Measurements from ENCODE around the gene ONECUT3. TPM values are rescaled to one million over a fixed set of nuclear protein-coding genes. Genes with fewer than 3 reads are reported as not detected.

ONECUT3 gene
- total and polyA plus RNA-seq, 9 donors, result 0.01 to 0.05 (median 0.03) TPM; not detected in 3

DNA sequence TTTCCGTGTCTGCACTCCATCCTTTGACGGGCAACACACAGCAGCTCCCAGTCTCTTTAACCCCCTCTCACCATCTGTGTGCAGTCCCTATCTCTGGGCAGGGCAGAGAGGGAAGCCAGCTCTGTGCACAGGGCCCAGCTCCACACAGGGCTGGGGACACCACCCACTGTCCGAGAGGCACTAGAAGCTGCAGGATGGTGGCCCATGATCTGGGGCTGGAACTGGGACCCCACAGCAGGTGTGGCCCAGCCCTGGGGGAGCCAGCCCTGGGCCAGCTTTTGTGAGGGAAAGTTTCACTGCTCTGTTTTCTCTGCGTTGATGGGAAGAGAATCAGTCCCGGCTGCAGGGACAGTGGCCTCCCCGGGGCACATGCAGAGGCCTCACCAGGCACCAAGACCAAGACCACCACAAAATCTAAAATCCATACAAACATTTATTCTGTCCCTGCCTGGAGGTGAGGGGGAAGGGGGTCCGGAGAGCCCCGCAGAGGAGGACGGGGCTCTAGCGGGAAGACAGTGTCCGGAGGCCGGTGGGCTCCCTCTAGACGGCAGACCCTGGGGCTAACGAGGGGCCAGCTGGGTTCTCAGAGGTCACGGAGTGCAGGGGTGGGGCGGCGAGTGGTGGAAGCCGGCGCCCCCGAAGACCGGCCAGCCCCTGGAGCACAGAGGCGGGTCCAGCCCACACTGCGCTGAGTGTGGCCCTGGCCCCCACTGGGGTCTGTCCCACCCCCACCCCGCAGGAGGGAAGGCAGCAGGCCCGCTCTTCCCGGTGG is 61.7 kb downstream of the ONECUT3 start:
- H3K27ac ChIP-seq (ENCODE audit: low read length), result no peak overlapping the region
- no peak overlapping the region for H3K4me3 ChIP-seq (ENCODE audit: low read length)
- no peak for DNase-seq
- H3K36me3 ChIP-seq (ENCODE audit: control insufficient read depth, insufficient read depth, low read length), result peaks cover 51% of the 10 kb centered on the region
- WGBS (ENCODE audit: insufficient coverage), result 70% methylated on average over 11 of the region's 26 CpGs
- H3K9me3 ChIP-seq (replicated peaks; ENCODE audit: control insufficient read depth, low read depth, low read length), result no peaks in the 10 kb centered on the region
- H3K4me1 ChIP-seq (ENCODE audit: control insufficient read depth, insufficient read depth, low read length), result peaks cover 24% of the 10 kb centered on the region
- H3K27me3 ChIP-seq (ENCODE audit: control insufficient read depth, insufficient read depth, low read length), result peaks cover 2% of the 10 kb centered on the region

- Histone ChIP-seq H3K4me3 (ENCODE audit: low read length) (no peak overlapping the region), H3K27ac (ENCODE audit: low read length) (no peak overlapping the region), H3K4me1 (ENCODE audit: control insufficient read depth, insufficient read depth, low read length) (peaks cover 24% of the 10 kb centered on the region), H3K36me3 (ENCODE audit: control insufficient read depth, insufficient read depth, low read length) (peaks cover 57% of the 10 kb centered on the region), H3K9me3 (replicated peaks; ENCODE audit: control insufficient read depth, low read depth, low read length) (no peaks in the 10 kb centered on the region), H3K27me3 (ENCODE audit: control insufficient read depth, insufficient read depth, low read length) (peaks cover 2% of the 10 kb centered on the region)
- 78% methylated on average over 52 of the region's 61 CpGs for WGBS (ENCODE audit: insufficient coverage)
- DNase-seq, result no peak
These were observed 62.6 kb downstream of the ONECUT3 start for GRCh38 chr19:1815605-1816529.

DNA sequence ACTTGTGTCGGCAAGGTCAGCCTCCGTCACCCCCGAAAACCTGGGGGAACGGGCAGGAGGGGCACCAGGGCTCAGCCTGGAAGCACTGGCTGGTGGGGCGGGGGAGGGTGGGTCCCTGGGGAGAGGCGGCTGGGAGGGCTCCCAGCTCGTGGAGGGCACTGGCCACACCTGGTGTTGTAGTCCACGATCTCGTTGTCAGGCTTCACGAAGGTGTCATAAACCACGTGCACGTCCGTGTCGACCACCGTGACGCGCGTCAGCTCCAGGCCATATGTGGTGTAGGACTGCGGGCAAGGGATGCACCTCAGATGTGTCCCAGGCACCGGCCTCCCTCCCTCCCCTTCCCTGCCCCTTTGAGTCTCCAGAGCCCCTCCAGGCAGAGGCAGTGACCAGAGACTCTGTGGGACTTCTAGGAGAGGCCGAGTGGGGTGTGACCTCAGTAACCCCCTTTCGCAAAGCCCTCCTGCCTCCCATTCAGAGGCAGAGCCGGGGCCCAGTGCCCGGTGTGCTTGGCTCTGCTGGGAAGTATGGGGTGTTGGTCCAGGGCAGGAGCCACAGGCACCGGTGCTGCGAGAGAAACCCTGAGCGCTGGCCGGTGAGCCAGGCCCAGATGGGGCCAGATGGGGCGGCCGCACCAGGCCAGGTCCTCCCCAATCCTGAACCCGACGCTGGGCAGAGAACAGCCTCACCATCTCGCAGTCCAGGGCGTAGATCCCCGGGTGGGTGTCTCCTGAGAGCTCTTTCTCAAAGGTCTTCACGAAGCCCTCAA is 63.4 kb downstream of the ONECUT3 start:
- H3K9me3 ChIP-seq (replicated peaks; ENCODE audit: control insufficient read depth, low read depth, low read length), result no peaks in the 10 kb centered on the region
- H3K27ac ChIP-seq (ENCODE audit: low read length), result no peak overlapping the region
- no peak for DNase-seq
- peaks cover 62% of the 10 kb centered on the region for H3K36me3 ChIP-seq (ENCODE audit: control insufficient read depth, insufficient read depth, low read length)
- no peak overlapping the region for H3K4me3 ChIP-seq (ENCODE audit: low read length)
- peaks cover 23% of the 10 kb centered on the region for H3K4me1 ChIP-seq (ENCODE audit: control insufficient read depth, insufficient read depth, low read length)
- 82% methylated on average over 33 of the region's 36 CpGs for WGBS (ENCODE audit: insufficient coverage)
- no peaks in the 10 kb centered on the region for H3K27me3 ChIP-seq (ENCODE audit: control insufficient read depth, insufficient read depth, low read length)

GRCh38 chr19:1817553-1818179 is 64.4 kb downstream of the ONECUT3 start:
- H3K4me3 ChIP-seq (ENCODE audit: low read length), result no peak overlapping the region
- H3K36me3 ChIP-seq (ENCODE audit: control insufficient read depth, insufficient read depth, low read length), result peaks cover 70% of the 10 kb centered on the region
- H3K4me1 ChIP-seq (ENCODE audit: control insufficient read depth, insufficient read depth, low read length), result peaks cover 17% of the 10 kb centered on the region
- DNase-seq, result no peak
- WGBS (ENCODE audit: insufficient coverage), result 83% methylated on average over 21 of the region's 25 CpGs
- H3K27me3 ChIP-seq (ENCODE audit: control insufficient read depth, insufficient read depth, low read length), result no peaks in the 10 kb centered on the region
- H3K9me3 ChIP-seq (replicated peaks; ENCODE audit: control insufficient read depth, low read depth, low read length), result no peaks in the 10 kb centered on the region
- H3K27ac ChIP-seq (ENCODE audit: low read length), result no peak overlapping the region

DNA sequence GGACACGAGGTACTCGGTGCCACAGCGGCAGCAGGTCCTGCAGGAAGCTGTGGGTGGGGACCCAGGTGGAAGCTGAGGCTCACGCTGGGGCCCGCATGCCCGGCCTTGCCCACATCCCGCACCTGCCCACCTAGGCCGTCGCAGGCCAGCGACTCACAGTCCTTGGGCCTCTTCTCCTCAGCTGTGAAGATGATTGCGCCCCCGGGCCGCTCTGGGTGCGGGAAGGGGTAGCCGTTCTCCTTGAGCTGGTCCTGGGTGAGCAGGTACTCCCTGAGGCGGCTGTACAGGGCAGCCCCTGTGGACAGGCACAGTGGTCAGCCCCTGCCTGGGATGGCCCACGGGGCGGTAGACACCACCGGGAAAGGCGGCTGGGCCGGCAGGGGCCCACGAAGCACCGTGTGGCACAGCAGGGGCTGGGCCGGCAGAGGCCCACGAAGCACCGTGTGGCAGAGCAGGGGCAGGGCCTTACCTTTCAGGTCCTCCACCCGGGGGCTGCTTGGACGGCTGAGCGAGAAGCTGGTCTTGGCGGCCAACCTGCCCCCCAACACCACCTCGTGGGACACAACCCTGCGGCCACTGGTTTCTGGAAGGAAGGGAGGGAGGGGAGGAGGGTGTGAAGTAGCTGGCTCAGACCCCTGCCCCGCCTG is 65.4 kb downstream of the ONECUT3 start:
- Histone ChIP-seq H3K9me3 (replicated peaks; ENCODE audit: control insufficient read depth, low read depth, low read length) (no peaks in the 10 kb centered on the region), H3K27ac (ENCODE audit: low read length) (no peak overlapping the region), H3K4me3 (ENCODE audit: low read length) (no peak overlapping the region), H3K36me3 (ENCODE audit: control insufficient read depth, insufficient read depth, low read length) (peaks cover 80% of the 10 kb centered on the region), H3K27me3 (ENCODE audit: control insufficient read depth, insufficient read depth, low read length) (no peaks in the 10 kb centered on the region), H3K4me1 (ENCODE audit: control insufficient read depth, insufficient read depth, low read length) (peaks cover 10% of the 10 kb centered on the region)
- WGBS (ENCODE audit: insufficient coverage), result 87% methylated on average over 28 of the region's 33 CpGs
- no peak for DNase-seq

DNA sequence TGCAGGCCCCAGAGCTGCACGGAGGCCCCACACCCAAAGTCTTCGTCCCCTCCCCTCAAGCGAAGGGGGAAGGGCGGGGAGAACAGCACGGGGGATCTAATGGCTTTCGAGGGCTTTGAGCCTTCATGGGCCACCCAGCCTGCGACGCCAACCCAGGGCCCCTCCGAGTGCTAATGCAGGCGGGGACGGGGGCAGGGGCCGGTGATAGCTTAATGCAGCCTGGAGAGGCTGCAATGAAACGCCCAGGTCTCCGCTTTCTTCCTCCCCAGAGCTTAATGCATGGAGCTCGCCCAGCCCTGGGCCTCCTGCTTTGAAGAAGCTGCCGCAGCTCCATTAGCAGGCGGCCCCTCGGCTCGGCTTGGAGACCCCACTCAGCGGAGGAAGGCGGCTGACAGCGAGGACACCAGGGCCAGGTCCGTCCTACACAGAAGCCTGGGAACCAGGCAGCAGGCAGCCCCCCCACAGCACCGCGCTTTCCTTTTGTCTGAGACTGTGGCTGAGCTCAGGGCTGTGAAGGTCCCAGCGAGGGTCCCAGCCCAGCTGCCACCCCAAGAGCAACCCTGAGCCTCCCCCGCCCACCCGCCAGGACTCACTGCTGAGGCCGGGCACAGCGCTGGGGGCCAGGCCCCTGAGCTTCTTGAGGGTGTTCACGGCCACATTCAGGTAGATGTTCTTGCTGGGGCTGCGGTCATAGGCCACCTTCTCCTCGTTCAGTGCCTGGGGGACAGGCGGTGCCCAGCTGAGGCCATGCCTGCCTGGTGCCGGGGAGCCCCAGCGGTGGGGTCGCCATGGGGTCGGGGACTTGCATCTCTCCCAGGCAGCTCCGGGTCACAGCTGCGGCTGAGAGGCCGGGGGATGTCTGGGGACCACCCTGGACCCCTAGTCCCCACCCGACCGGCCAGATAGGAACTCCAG is 66.3 kb downstream of the ONECUT3 start:
- Histone ChIP-seq H3K36me3 (ENCODE audit: control insufficient read depth, insufficient read depth, low read length) (peaks cover 90% of the 10 kb centered on the region), H3K27ac (ENCODE audit: low read length) (no peak overlapping the region), H3K4me3 (ENCODE audit: low read length) (no peak overlapping the region), H3K9me3 (replicated peaks; ENCODE audit: control insufficient read depth, low read depth, low read length) (no peaks in the 10 kb centered on the region), H3K27me3 (ENCODE audit: control insufficient read depth, insufficient read depth, low read length) (no peaks in the 10 kb centered on the region), H3K4me1 (ENCODE audit: control insufficient read depth, insufficient read depth, low read length) (peaks cover 10% of the 10 kb centered on the region)
- DNase-seq, result no peak
- 50% methylated on average over 42 of the region's 43 CpGs for WGBS (ENCODE audit: insufficient coverage)

GRCh38 chr19:1822210-1822609 is 68.9 kb downstream of the ONECUT3 start:
- Histone ChIP-seq H3K4me3 (ENCODE audit: low read length) (no peak overlapping the region), H3K4me1 (ENCODE audit: control insufficient read depth, insufficient read depth, low read length) (peaks cover 21% of the 10 kb centered on the region), H3K27ac (ENCODE audit: low read length) (no peak overlapping the region), H3K36me3 (ENCODE audit: control insufficient read depth, insufficient read depth, low read length) (peaks cover 78% of the 10 kb centered on the region), H3K27me3 (ENCODE audit: control insufficient read depth, insufficient read depth, low read length) (no peaks in the 10 kb centered on the region), H3K9me3 (replicated peaks; ENCODE audit: control insufficient read depth, low read depth, low read length) (no peaks in the 10 kb centered on the region)
- DNase-seq, result no peak
- WGBS (ENCODE audit: insufficient coverage), result 90% methylated on average over 15 of the region's 19 CpGs

DNA sequence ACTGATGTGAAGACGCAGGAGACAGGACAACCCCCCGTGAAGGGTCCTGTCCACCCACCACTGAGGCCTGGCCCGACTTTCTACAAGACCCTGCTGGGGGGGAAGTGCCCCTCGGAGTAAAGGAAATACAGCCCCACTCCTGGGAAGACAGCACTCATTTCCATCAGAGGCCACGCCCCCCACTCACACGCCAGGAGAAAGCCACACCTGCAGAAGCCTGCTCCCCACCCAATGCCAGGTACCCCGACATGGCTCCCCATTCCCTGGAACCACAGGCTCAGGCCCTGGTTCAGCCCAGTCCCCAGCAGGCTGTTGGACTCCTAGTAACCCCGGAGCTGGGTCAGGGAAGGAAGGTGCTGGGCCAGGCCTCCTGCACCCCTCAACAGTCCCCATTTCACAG is 69.7 kb downstream of the ONECUT3 start:
- H3K9me3 ChIP-seq (replicated peaks; ENCODE audit: control insufficient read depth, low read depth, low read length), result no peaks in the 10 kb centered on the region
- DNase-seq, result no peak
- H3K4me1 ChIP-seq (ENCODE audit: control insufficient read depth, insufficient read depth, low read length), result peaks cover 21% of the 10 kb centered on the region
- no peak overlapping the region for H3K4me3 ChIP-seq (ENCODE audit: low read length)
- H3K27ac ChIP-seq (ENCODE audit: low read length), result no peak overlapping the region
- WGBS (ENCODE audit: insufficient coverage), result 69% methylated on average over 7 of the region's 8 CpGs
- H3K36me3 ChIP-seq (ENCODE audit: control insufficient read depth, insufficient read depth, low read length), result peaks cover 78% of the 10 kb centered on the region
- H3K27me3 ChIP-seq (ENCODE audit: control insufficient read depth, insufficient read depth, low read length), result no peaks in the 10 kb centered on the region
